H7 (cell line): Measurements from ENCODE around the gene NAT8L. TPM values are rescaled to one million over a fixed set of nuclear protein-coding genes. Genes with fewer than 3 reads are reported as not detected.
A peak's percentile ranks its signal among the peaks of the same experiment; 100 is the strongest.

Experiments used
- DNase-seq: peaks from one replicate; pipeline ENCODE4 v3.0.0; 2012
- H3K27me3 ChIP-seq: 2 replicates; pipeline ENCODE4 v1.6.0; 2011; ENCODE audit warnings: mild to moderate bottlenecking, low read length; ENCODE audit not compliant: control insufficient read depth, insufficient read depth
- H3K36me3 ChIP-seq: replicated peaks from 2 replicates; pipeline ENCODE4 v1.5.1; 2011; ENCODE audit warnings: low read length; ENCODE audit not compliant: control insufficient read depth, insufficient read depth
- H3K4me3 ChIP-seq: 2 replicates; pipeline ENCODE4 v1.5.1; 2011; ENCODE audit warnings: low read depth, mild to moderate bottlenecking, control low read depth, low read length, moderate library complexity; ENCODE audit not compliant: insufficient read depth
- total RNA-seq: library from RNA; depleted of rRNA; stranded (reverse); fragments of >200 nt; shearing (Covaris generic); gene quantifications from 2 replicates; pipeline ENCODE4 v1.2.3, GENCODE V29; 2014

The NAT8L gene
- total RNA-seq, 1 experiment from 2014 or later = 4.1 TPM

DNA sequence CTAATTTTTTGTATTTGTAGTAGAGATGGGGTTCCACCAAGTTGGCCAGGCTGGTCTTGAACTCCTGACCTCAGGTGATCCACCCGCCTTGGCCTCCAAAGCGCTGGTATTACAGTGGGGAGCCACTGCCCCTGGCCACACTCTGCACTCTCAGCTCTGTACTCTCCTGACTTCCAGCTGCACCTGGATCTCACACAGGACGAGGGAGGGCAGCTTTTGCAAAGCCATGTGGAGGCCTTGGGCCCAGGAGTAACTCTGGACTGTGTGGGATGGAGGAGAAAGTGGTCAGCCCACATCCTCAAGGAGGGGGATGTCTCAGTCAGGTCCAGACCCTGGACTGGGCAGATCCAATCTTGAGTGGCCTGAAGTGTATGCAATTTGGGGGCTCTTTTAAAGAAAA lies 23.0 kb downstream of the NAT8L start:
- no peaks in the 10 kb centered on the region for H3K27me3 ChIP-seq
- H3K36me3 ChIP-seq = no peaks in the 10 kb centered on the region
- DNase-seq = no peak
- H3K4me3 ChIP-seq = no peak overlapping the region

GRCh38 chr4:2082627-2083026 lies 23.5 kb downstream of the NAT8L start:
- DNase-seq = no peak
- H3K27me3 ChIP-seq = no peaks in the 10 kb centered on the region
- no peaks in the 10 kb centered on the region for H3K36me3 ChIP-seq
- H3K4me3 ChIP-seq = no peak overlapping the region

GRCh38 chr4:2083116-2083825 lies 24.1 kb downstream of the NAT8L start:
- no peaks in the 10 kb centered on the region for H3K36me3 ChIP-seq
- H3K27me3 ChIP-seq = no peaks in the 10 kb centered on the region
- DNase-seq = no peak
- H3K4me3 ChIP-seq = no peak overlapping the region

DNA sequence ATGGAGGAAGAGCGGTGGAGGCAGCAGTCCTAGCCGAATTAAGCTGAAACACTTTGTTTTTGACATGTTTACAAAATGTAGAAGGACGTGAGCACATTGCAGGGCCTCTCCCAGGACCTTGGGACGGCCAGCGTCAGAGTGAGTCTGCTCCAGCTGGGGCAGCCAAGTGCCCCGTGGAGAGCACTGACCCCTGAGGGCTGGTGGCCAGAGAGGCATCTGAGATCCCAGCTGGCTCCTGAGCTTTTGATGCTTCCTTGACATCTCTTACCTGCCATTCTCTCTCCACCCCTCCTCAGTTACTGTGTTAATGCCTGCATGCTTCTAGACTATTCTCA lies 24.7 kb downstream of the NAT8L start:
- Histone ChIP-seq H3K4me3 (no peak overlapping the region), H3K27me3 (no peaks in the 10 kb centered on the region), H3K36me3 (no peaks in the 10 kb centered on the region)
- peak; percentile 39 for DNase-seq

- no peaks in the 10 kb centered on the region for H3K36me3 ChIP-seq
- peak; percentile 46 for DNase-seq
- H3K4me3 ChIP-seq = no peak overlapping the region
- H3K27me3 ChIP-seq = no peaks in the 10 kb centered on the region
These were observed 25.2 kb downstream of the NAT8L start for GRCh38 chr4:2084316-2084715.

DNA sequence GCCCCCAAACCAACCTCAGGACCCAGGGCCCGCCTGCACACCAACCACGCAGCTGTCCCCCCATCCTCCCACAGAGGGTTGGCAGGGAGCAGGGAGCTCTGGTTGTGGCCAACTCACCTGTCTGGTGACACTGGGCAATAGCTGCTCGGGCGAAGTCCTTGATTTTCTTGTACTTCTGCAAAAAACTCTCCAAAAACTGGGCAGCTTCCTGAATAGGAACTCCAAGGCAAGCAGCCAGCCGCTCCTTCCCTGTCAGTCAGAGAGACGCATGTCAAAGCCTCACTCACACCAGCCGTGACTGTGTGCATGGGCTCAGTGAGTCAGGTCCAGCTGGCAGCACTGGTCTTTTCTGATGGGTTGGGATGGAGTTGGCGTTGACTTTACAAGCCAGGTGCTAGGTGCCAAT lies 26.4 kb downstream of the NAT8L start:
- Histone ChIP-seq H3K27me3 (no peaks in the 10 kb centered on the region), H3K4me3 (no peak overlapping the region), H3K36me3 (no peaks in the 10 kb centered on the region)
- DNase-seq = no peak

DNA sequence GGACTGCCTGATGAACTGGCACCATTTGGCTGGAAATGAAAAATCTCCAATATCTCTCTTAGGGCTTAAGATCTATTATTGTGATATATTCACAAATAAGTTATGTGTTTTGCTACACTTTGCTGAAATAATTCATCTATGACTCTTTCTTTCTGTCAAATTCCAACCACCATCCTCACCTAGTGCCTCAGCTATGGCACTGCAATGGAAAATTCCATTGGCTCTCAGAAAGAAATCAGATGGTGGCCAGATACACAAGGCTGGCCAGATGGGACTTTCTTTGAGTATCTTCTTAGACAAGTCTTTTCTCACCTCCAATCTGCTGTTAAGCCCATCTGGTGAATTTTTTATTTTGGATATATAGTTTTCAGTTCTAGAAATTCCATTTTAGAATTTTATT lies 28.0 kb downstream of the NAT8L start:
- Histone ChIP-seq H3K4me3 (no peak overlapping the region), H3K27me3 (no peaks in the 10 kb centered on the region), H3K36me3 (no peaks in the 10 kb centered on the region)
- peak; percentile 65 for DNase-seq

- no peaks in the 10 kb centered on the region for H3K36me3 ChIP-seq
- no peak overlapping the region for H3K4me3 ChIP-seq
- no peak for DNase-seq
- H3K27me3 ChIP-seq = no peaks in the 10 kb centered on the region
These were observed 30.1 kb downstream of the NAT8L start for GRCh38 chr4:2089222-2089621.

DNA sequence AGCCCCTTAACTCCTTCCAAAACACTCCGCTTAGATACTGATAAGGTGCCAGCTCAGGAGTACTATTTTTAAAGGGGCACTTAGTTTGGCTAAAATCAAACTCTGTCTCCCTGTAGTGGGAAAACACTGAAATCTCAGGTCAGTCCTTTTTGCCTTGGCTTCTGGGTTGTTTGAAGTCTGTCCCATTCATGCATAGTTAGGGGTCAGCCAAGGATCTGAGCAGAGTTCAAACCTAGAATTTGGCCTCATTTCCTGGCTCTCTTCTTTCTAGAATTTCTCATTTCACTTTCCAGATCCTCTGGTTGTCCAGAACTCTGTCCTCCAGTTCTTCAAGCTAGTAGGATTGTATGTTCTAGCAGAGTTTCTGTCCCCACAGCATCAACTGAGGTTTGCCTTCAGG lies 31.5 kb downstream of the NAT8L start:
- no peak for DNase-seq

GRCh38 chr4:2091990-2092668 lies 33.0 kb downstream of the NAT8L start:
- no peak overlapping the region for H3K4me3 ChIP-seq
- no peaks in the 10 kb centered on the region for H3K27me3 ChIP-seq
- DNase-seq = peak; percentile 27
- no peaks in the 10 kb centered on the region for H3K36me3 ChIP-seq

More for the DNA sequence above, 31.5 kb downstream of the NAT8L start:
- Histone ChIP-seq H3K36me3 (no peaks in the 10 kb centered on the region), H3K27me3 (no peaks in the 10 kb centered on the region), H3K4me3 (no peak overlapping the region)

GRCh38 chr4:2092669-2093053 lies 33.5 kb downstream of the NAT8L start:
- Histone ChIP-seq H3K36me3 (no peaks in the 10 kb centered on the region), H3K4me3 (no peak overlapping the region), H3K27me3 (no peaks in the 10 kb centered on the region)
- no peak for DNase-seq

- DNase-seq = no peak
- Histone ChIP-seq H3K4me3 (no peak overlapping the region), H3K36me3 (no peaks in the 10 kb centered on the region), H3K27me3 (no peaks in the 10 kb centered on the region)
These were observed 34.1 kb downstream of the NAT8L start for GRCh38 chr4:2093265-2093664.

DNA sequence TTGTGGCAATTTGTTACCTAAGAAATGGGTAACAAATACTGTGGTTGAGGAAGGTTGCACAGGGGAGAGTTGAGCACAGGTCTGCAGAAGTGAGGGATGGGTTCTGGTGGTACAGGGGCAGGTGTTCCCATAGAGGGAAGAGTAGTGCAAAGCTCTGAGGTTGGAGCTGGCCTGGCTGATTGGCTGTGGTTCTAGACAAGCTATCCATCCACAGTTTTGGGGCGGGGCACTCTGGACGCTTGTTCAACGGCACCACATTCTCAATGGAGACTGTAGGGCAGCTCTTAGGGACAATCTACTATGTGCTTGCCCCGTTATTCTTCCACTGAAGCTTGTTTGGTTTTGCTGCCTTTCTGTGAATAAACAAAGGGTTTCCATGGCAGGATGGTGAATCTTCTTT lies 35.4 kb downstream of the NAT8L start:
- DNase-seq = no peak
- no peaks in the 10 kb centered on the region for H3K27me3 ChIP-seq
- H3K36me3 ChIP-seq = no peaks in the 10 kb centered on the region
- no peak overlapping the region for H3K4me3 ChIP-seq

DNA sequence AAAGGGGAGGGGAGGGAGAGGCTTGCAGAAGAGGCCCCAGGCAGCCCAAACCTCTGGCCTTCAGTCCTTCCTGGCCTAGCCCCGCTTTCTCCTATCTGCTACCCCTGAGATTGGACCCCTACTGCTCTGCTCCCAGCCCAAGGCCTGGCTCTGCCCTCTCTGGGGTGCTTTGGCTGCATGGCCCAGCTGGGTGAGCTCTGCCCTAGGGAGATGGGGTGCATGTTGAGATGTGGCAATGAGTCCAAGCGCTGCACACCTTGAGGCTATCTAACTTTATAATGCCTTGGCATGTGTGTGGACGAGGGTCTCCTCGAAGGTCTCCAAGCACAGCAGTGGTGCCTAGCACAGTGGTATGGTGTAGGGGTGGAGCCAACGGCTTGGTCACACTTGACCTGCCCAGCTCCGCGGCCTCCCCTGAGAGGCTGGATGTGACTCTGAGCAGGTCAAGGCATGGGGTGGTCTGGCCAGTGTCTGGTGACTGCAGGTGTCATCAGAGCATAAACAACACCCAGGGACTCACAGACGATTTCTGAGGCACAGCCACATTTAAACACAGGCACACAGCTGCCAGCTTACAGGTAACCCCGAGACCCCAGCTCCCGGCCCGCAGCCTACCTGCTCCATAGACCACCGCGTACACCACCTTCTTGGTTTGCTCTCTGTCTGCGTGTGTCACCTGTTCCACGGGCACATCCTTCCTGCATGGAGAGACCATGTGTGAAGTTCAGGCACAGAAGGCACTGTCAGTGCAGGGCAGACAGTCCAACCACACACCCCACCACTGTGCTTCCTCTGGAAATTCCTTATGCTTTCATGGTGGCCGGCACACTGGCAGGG lies 36.3 kb downstream of the NAT8L start:
- H3K27me3 ChIP-seq = no peaks in the 10 kb centered on the region
- DNase-seq = peak; percentile 28
- H3K4me3 ChIP-seq = no peak overlapping the region
- H3K36me3 ChIP-seq = no peaks in the 10 kb centered on the region

DNA sequence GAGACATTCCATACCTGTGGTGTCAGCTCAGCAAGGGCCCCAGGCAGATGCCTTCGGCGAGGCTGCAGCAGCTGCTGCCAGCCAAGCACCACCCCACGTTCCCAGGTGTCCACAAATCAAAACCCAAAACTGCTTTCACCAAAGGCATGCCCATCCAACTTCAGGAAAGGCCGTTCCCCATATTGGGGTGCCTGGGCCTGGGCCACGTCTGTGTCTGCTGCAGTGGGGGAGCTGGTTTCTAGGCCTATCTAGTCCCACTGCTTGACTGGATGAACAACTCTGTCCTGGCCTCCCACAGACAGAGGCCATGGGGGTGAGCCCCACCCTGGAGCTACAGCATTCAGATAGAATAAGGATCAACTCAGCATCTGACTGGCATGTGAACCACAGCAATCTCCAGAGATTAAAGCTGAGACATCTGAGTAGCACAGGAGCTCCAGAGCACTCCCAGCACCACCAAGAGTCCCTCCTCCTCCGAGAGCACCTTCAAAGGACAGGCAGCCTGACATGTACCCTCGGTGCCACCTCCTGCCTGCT lies 37.0 kb downstream of the NAT8L start:
- no peaks in the 10 kb centered on the region for H3K36me3 ChIP-seq
- DNase-seq = no peak
- no peaks in the 10 kb centered on the region for H3K27me3 ChIP-seq
- H3K4me3 ChIP-seq = no peak overlapping the region
